KOPT-K1 (cell line): ENCODE results near the gene KDM4E.
"Not testable (repeated sequence)": the region's sequence is repeated elsewhere in the genome, so short reads cannot be mapped to it uniquely, and the experiment has no call there.

Experiments used
- H3K27ac ChIP-seq: fragments of 200-600 bp; sonication (generic); 2 replicates; pipeline ENCODE4 v1.5.1; 2016; ENCODE audit warnings: antibody characterized with exemption, mild to moderate bottlenecking, low read depth, low read length; ENCODE audit not compliant: poor library complexity, severe bottlenecking
- H3K36me3 ChIP-seq: fragments of 200-600 bp; sonication (generic); 2 replicates; pipeline ENCODE4 v1.5.1; 2017; ENCODE audit warnings: antibody characterized with exemption, mild to moderate bottlenecking, low read length, moderate library complexity; ENCODE audit not compliant: insufficient read depth
- H3K9me3 ChIP-seq: fragments of 200-600 bp; sonication (generic); 2 replicates; pipeline ENCODE4 v1.5.1; 2017; ENCODE audit warnings: antibody characterized with exemption, low read length, mild to moderate bottlenecking; ENCODE audit not compliant: insufficient read depth, poor library complexity, severe bottlenecking

The KDM4E gene

GRCh38 chr11:95024958-95025357, at the start of gene KDM4E:
TSS of gene KDM4E (plus strand) at chr11:95025258. CDS start at chr11:95025558, 300 bp downstream.
- no peak within 1 kb of the TSS for H3K27ac ChIP-seq
- H3K9me3 ChIP-seq, result no peaks in the 10 kb centered on the region
- no peaks in the 10 kb centered on the region for H3K36me3 ChIP-seq

GRCh38 chr11:94975599-94975998, 49.5 kb upstream of the KDM4E start:
- no peak overlapping the region for H3K27ac ChIP-seq
- H3K9me3 ChIP-seq, result no peaks in the 10 kb centered on the region
- peaks cover 15% of the 10 kb centered on the region for H3K36me3 ChIP-seq

GRCh38 chr11:94987378-94987777, 37.7 kb upstream of the KDM4E start:
- no peaks in the 10 kb centered on the region for H3K36me3 ChIP-seq
- H3K27ac ChIP-seq, result no peak overlapping the region
- no peaks in the 10 kb centered on the region for H3K9me3 ChIP-seq

GRCh38 chr11:94988748-94989147, 36.3 kb upstream of the KDM4E start:
- no peak overlapping the region for H3K27ac ChIP-seq
- H3K9me3 ChIP-seq, result no peaks in the 10 kb centered on the region
- H3K36me3 ChIP-seq, result no peaks in the 10 kb centered on the region

GRCh38 chr11:94993400-94993943, 31.6 kb upstream of the KDM4E start:
- no peaks in the 10 kb centered on the region for H3K9me3 ChIP-seq
- H3K27ac ChIP-seq, result no peak overlapping the region
- no peaks in the 10 kb centered on the region for H3K36me3 ChIP-seq

GRCh38 chr11:94997437-94997836, 27.6 kb upstream of the KDM4E start:
- Histone ChIP-seq H3K9me3 (no peaks in the 10 kb centered on the region), H3K27ac (no peak overlapping the region), H3K36me3 (no peaks in the 10 kb centered on the region)

- H3K27ac ChIP-seq, result no peak overlapping the region
- no peaks in the 10 kb centered on the region for H3K9me3 ChIP-seq
- H3K36me3 ChIP-seq, result no peaks in the 10 kb centered on the region
These were observed 26.8 kb upstream of the KDM4E start for GRCh38 chr11:94998285-94998684.

DNA sequence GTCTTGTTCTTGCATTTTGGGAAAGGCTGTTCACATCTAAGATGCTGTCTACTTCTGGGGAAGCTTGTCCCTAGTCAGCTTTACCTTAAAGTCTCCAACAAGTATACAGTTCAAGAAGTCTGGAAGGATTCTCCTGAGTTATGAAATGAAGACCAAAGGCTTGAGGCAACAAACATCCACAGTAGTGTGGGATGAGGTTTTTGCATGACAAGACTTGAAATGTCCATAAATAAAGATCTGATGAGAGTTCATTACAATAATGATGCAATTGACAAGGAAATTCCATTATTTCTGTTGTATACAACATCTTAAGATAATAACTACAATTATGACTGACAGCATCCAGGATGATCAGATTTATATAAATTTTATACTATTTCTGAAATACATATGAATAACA, 21.3 kb upstream of the KDM4E start:
- no peak overlapping the region for H3K27ac ChIP-seq
- H3K9me3 ChIP-seq, result no peaks in the 10 kb centered on the region
- H3K36me3 ChIP-seq, result no peaks in the 10 kb centered on the region

DNA sequence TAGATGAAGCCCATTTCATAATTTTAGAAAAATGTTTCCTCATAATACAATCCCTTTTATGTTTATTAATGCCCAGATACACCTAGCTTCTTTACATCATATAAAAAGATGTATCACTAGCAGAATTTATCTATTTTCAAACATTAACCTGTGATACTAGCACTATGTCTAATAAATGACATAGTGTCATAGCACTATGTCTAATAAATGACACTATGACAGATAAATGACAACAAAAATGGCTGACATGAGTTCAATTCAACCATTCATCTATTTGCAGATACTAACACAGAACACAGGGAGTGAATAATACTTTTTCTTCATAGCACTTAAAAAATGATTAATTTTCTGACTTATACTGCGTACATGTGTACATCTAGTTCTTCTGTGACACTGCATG, 19.4 kb upstream of the KDM4E start:
- H3K36me3 ChIP-seq, result no peaks in the 10 kb centered on the region
- H3K9me3 ChIP-seq, result no peaks in the 10 kb centered on the region
- H3K27ac ChIP-seq, result no peak overlapping the region

GRCh38 chr11:95011376-95011775, 13.7 kb upstream of the KDM4E start:
- Histone ChIP-seq H3K27ac (no peak overlapping the region), H3K36me3 (no peaks in the 10 kb centered on the region), H3K9me3 (no peaks in the 10 kb centered on the region)

DNA sequence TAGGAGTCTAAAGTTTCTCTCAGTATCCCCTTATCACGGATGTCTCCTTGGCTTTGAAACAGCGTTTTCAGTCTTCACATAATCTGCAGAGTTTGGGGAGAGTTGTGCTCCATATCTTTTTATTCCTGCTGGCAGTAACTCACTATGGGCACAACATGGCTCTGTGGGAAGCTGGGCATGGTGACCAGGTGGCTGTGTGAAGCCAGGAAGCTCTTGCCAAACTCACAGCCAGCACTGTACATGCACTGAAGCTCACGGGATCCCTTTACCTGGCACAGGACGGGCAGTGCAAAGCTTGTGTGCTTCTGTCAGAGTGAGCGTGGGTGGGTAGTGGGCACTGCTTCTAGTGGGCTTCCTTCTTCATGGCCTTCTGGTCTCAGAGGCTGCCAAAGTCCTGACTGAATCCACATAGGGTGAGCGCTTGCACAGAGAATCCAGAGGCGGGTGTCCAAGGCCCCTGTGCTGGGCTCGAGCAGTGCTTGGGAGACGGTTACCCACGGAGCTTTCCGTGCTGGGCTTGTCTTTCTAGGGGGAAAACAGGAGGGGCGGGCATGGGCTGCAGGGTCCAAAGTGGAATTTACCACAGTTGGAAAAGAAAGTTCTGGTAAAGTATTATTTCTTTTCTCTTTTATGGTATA, 10.8 kb upstream of the KDM4E start:
- Histone ChIP-seq H3K27ac (no peak overlapping the region), H3K9me3 (no peaks in the 10 kb centered on the region), H3K36me3 (no peaks in the 10 kb centered on the region)

- H3K27ac ChIP-seq, result no peak overlapping the region
- H3K36me3 ChIP-seq, result no peaks in the 10 kb centered on the region
- H3K9me3 ChIP-seq, result no peaks in the 10 kb centered on the region
These were observed 8.9 kb upstream of the KDM4E start for GRCh38 chr11:95016139-95016538.

- H3K36me3 ChIP-seq, H3K27ac ChIP-seq, H3K9me3 ChIP-seq: not testable (repeated sequence)
These were observed 3.6 kb upstream of the KDM4E start for GRCh38 chr11:95021468-95021867.

DNA sequence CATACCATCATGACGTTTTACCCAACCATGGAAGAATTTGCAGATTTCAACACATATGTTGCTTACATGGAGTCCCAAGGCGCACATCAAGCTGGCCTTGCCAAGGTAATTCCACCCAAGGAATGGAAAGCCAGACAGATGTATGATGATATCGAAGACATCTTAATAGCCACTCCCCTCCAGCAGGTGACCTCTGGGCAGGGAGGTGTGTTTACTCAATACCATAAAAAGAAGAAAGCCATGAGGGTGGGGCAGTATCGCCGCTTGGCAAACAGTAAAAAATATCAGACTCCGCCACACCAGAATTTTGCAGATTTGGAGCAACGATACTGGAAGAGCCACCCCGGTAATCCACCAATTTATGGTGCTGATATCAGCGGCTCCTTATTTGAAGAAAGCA, 536 bp downstream of the KDM4E start:
- H3K27ac ChIP-seq, H3K36me3 ChIP-seq, H3K9me3 ChIP-seq: not testable (repeated sequence)

DNA sequence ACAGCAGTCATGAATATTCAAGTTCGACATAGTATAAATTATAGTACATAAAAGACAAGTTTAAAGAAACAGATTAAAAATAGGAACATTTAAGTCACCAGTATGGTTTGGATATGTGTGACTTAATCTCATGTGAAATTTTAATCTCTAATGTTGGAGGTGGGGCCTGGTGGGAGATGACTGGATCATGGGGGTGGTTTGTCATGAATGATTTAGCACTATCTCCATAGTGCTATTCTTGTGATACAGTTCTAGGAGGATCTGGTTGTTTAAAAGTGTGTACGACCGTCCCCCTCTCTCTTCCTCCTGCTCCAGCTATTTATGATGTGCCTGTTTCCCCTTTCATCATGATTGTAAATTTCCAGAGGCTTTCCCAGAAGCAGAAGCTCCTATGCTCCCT, 3.3 kb downstream of the KDM4E start:
- no peak overlapping the region for H3K27ac ChIP-seq
- no peaks in the 10 kb centered on the region for H3K36me3 ChIP-seq
- H3K9me3 ChIP-seq, result no peaks in the 10 kb centered on the region

DNA sequence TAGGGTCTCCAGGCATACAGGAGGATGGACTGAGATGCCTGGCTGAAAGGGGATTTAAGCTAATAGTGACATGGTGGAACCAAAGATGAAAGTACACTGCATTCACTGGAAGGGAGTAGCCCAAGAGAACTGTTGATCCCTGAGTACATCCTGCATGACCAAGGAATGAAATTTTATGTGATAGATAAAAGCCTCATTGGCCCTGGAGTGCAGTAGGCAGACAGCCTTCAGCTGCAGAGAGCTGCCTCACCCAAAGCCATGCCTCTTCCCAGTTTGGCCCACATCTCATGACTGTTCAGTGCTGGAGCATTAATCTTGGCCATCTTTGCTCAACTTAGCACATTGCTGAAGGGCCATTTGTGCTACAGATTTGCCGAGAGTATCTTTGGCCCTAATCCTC, 8.0 kb downstream of the KDM4E start:
- H3K36me3 ChIP-seq, result no peaks in the 10 kb centered on the region

More for the DNA sequence above, 8.0 kb downstream of the KDM4E start:
- no peaks in the 10 kb centered on the region for H3K9me3 ChIP-seq
- no peak overlapping the region for H3K27ac ChIP-seq
